Astrocyte of the hippocampus (primary cell): ENCODE results near the gene CCN5.
"Not testable (repeated sequence)": the region's sequence is repeated elsewhere in the genome, so short reads cannot be mapped to it uniquely, and the experiment has no call there.

Source experiments
- DNase-seq: peaks from one replicate; pipeline ENCODE4 v3.0.0; 2011; ENCODE audit warnings: low read depth, low spot score

The CCN5 gene, protein sequence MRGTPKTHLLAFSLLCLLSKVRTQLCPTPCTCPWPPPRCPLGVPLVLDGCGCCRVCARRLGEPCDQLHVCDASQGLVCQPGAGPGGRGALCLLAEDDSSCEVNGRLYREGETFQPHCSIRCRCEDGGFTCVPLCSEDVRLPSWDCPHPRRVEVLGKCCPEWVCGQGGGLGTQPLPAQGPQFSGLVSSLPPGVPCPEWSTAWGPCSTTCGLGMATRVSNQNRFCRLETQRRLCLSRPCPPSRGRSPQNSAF

DNA sequence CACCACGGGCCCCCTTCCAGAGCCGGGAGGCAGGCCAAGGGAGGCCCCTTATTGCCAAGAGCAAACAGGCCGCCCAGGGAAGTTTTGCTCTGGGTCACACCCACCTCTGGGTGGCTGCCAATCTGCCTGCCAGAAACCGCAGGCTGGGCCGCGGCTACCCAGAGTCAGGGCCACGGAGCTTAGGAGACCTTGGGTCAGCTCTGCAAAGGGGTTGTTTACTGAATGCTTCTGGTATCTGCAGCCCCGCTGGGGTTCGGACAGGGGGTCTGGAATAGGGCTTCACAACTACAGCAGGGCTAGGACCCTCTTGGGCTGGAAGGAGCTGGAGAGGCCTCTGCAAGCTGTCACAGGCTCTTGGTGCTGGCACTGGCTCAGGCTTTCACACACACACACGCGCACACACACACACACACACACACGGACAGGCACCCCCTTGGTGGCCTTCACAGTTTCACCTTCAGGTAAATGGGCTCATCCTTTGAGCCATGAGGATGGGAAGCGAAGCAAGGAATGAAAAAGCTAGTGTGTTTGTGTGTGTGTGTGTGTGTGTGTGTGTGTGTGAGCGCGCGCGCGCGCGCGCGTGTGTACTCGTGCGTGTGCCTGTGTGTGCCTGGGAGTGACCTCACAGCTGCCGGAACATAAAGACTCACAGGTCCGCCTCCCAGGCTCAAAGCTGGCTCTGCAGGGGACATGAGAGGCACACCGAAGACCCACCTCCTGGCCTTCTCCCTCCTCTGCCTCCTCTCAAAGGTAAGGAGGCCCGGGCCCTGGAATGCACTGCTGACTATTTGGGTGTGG lies at the start of gene CCN5:
CCN5 (plus strand) TSS at position 669 of the 798 bp plus-strand sequence; CDS start at position 691, 22 bp downstream.
- peak; percentile 95 for DNase-seq

DNA sequence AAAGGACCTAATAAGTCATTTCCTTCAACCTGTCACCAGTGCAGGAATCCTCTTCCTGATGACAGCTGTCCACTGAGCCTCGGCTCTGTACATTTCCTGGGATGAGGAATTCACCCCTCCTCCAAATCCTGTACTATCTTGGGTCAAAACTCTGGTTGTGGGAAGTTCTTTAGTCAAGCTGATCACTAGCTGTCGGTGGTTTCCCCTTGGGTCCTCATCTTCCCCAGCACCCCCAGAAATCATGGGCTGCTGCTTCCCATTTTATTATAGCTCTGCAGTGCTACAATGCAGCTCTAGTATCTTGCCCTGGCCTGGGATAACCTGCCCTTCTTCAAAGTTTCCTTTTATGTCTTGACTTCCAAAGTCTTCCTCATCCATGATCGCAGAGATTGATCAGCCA lies 49.1 kb upstream of the CCN5 start:
- DNase-seq, result no peak

DNA sequence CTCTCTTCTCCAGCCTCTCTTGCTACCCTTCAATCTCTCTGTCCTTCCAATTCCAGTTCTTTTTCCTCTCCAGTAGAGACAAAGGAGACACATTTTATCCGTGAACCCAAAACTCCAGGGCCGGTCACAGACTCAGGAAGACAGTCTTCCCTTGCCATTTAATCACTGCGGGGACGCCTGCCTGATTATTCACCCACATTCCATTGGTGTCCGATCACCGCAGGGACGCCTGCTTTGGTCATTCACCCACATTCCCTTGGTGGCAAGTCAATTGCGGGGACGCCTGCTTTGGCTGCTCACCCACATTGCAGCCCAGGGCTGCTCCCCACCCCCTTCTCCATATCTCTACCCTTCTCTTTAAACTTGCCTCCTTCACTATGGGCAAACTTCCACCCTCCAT lies 44.3 kb upstream of the CCN5 start:
- DNase-seq, result peak; percentile 75

DNA sequence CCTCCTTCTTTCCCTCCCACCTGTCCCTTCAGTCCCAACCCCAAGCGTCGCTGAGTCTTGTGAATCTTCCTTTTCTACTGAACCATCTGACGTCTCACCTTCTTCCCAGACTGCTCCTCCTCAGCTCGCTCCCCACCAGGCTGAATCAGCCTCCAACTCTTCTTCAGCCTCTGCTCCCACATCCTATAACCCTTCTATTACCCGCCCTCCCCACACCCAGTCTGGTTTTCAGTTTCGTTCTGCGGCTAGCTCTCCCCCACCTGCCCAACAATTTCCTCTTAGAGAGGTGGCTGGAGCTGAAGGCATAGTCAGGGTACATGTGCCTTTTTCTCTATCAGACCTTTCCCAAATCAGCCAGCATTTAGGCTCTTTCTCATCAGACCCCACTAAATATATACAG lies 43.6 kb upstream of the CCN5 start:
- DNase-seq, result not testable (repeated sequence)

DNA sequence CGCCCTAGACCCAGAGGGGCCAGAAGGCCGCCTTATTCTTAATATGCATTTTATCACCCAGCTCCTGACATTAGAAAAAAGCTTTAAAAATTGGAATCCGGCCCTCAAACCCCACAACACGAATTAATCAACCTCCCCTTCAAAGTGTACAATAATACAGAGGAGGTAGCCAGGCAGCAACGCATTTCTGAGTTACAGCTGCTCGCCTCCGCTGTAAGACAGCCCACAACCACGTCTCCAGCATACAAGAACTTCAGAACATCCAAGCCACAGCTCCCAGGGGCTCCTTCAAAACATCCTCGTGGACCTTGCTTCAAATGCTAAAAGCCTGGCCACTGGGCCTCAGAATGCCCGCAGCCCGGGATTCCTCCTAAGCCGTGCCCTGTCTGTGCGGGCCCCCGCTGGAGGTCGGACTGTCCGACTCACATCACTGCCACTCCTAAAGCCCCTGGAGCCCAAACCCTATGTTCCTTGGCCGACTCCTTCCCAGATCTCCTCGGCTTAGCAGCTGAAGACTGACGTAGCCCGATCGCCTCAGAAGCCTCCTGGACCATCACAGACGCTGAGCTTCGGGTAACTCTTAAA lies 42.8 kb upstream of the CCN5 start:
- DNase-seq, result not testable (repeated sequence)

DNA sequence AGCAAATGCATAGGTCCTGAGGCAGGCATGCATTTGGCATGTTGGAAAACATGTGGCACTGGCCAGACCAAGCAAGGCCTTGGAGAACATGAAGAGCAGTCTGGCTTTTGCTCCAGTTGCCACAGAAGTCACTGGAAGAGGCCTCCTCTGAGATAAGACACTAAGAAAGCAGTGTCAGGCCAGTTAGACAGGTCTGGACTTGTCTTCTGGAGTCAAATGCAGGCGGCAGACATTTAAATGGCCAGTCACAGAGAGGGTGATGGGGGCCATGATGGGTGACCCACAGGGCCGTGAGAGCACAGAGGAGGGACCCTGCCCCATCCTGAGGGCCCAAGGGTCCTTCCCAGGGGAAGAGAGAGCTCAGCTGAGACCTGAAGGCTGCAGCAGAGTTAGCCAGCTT lies 36.9 kb upstream of the CCN5 start:
- no peak for DNase-seq

DNA sequence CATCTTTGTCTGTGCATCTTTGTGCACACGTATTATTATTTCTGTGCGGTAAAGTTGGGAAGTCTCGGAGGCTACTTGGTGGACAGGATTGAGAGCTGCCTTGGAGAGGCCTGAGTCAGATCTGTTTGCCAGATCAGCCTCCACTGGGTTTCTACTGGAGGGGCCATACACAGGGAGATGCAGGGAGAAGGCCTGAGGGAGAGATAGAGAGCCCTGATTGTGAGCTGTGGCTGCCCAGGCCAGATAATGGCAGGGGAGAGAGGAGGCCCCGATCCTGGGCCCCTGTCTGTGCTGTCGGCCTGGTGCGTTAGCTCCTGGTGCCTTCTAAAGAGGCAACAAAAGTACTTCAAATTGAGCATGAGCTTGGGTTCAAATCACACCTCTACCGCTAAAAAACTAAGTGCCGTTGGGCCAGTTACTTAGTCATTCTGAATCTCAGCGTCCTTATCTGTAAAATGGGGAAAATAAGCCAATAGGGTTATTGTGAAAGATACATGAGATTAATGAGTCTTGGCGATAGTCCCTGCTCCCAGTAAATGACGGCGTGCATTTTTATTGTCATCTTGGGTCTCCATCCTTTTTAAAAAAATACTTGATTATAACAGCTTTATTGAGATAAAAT lies 36.1 kb upstream of the CCN5 start:
- DNase-seq, result no peak

DNA sequence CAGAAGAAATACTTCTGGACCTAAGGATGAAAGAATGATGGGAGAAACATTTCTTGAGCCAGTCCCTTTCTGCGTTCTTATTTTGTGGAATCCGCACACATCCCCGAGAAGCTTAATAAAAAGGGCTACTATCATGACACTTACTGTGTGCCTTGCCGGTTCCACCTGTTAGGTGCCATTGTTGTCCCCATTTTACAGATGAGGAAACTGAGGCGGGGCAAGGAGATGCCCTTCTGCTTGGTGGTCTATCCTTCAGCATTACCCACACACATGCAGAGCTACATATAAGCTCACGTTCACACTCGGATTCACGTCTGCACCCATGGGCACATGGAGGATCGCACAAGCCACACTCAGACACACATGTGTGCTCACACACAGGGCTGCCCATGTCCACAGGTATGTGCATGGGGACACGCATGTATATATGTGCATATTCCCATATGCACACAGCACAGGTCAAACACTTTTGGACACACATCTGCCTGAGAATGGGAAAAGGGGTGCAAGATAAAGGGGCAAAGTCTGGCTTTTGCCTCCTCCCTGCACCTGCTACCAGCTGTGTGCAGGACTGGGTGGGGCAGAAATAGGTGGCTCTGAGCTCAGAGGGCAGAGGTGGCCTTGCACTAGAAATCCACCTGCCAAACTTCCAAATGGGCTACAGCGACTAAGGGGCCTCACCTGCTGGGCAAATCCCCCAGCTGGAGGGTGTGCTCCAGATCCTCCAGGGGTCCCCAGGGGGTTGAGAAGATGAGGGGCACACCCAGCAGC lies 33.2 kb upstream of the CCN5 start:
- no peak for DNase-seq

DNA sequence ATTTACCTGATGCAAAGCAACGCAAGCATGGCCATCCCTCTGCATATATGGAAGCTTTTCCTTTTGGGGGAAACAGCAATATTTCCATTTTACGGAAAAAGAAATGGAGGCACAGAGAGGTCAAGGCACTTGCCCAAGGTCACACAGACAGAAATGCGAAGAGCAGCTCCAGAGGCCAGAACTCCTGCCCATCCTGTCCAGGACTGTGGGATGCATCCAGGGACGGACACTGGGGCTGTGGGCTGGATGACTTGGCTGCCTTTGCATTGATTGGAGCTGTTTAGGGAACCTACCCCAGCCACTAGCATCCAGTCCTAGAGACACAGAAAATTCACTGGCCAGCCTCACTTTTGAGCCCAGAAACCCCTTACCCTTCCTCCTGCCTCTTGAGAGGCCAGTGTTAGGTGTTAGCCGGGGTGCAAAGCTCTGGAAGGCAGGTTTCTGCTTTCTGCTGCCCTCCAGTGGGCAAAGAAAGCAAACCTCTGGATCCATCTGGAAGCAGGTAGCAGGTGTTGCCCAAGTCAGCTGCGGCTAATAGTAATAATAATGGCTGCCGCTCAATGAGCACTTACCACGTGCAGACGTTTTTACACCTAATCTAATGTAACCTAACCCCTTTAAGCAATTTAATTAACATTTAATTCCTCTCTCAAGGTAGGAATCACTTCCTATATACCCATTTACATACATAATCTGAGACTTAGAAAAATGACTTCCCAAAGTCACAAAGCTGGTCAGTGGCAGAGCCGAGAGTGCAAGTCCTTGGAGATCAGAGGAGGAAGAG lies 31.7 kb upstream of the CCN5 start:
- DNase-seq, result peak; percentile 73

DNA sequence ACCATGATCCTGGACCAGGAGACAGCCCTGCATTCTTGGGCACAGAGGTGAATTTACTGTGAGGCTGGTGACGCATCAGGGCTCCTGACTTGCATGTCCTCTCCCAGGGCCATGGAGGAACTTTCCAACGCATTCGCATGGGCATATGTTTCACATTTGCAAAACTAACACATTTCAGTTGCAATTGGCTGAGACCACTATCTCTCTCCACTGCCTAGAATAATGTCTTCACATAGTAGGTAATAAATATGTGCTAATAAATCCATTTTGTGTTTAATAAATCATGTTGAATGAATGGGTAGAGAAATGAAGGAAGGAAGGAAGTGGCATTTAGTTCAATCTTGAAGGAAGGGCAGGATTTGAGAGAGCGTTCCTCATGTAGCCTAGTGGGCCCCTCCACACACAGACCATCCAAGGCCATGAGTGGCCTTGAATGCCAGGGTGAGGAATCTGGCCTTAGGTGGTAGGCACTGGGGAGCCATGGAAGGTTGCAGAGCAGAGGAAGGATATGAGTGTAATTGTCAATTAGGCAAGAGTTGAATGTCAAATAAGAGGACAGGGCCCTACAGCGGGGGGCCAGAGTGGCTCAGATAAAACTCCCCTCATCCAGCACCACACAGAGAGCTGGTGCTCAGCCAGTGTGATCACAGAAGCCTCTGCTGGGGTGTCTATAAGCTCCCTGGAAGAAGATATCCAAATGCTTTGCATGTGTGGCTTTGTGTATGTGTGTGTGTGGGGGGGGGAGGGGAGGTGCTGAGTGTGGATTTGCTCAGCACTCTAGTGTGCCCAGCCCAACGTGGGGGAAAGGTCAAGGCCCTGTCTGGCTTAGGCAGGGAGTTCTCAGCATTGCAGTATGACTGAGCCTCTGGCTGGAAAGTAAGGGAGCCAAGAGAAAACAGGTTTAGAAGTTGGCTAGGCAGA lies 30.9 kb upstream of the CCN5 start:
- DNase-seq, result no peak

DNA sequence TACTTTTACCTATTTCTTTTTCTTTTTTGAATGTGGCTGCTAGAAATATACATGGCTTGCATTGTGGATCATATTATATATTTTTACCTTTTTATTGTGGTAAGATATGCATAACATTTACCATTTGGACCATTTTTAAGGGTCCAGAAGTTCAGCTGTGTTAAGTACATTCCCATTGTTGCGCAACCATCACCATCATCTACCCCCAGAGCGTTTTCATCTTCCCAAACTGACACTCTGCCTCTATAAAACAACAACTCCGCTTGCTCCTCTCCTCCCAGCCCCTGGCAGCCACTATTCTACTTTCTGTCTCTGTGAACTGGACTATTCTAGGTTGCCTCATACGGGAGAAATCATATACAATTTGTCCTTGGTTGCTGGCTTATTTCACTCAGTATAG lies 28.2 kb upstream of the CCN5 start:
- DNase-seq, result no peak

DNA sequence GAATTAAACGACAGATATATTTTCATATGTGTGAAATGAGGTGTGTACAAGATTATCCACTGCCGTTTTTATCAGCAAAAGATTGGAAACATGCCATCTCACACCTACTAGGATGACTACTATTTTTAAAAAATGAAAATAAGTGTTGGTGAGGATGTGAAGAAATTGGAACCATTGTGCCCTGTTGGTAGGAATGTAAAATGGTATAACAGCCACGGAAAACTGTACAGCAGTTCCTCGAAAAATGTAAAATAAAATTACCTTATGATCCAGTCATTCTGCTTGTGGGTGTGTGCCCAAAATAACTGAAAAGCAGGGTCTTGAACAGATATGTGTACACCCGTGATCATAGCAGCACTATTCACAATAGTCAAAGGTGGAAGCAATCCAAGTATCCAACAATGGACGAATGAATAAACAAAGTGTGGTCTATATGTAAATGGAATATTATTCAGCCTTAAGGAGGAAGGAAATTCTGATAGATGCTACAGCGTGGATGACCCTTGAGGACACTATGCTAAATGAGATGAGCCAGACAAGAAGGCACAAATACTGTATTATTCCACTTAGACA lies 27.0 kb upstream of the CCN5 start:
- DNase-seq, result no peak

DNA sequence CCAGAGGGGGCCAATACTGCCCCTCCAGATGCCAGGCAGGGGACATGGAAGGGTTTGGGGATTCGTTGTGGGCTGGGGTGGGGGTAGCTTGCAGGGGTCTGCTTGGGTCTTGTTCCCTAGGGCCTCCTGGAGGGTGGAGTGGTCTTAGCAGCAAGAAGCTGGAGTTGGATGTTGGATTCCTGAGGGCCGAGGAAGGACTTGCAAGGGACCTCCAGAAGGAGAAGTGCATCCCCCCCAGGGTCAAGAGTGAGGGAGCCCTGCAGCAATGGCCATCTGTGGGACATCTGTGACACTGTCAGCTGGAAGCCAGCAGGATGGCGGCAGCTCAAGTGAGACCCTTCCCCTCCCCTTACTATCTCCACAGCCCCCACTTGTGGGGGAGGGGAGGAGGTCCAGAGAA lies 25.4 kb upstream of the CCN5 start:
- no peak for DNase-seq

DNA sequence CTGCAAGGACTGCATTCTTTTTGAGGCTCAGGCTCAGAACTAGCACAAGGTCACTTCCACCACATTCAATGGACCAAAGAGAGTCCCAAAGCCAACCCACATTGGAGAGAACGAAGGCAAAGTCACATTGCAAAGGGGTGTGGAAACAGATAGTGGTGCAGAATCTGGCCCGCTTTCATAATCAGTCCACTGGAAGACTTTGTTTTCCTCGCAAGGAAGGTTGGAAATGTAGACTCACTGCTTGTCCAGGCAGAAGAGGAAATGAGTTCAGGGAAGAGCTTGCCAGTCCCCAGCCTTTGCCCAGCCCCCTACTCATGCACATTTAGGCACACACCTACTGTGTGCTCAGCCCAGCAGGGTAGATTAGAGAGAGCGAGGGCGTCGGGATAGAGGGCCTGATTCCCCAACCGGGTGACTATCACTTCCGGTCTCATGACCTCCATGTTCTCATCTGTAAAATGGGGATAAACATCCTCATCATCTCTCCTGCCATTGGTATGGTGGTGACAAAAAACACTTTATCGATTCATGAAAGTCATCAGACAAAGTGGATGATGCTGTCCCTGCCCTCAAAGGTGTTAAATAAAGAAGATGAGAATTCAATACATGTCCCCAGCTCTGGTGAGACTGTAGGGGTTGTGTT lies 24.3 kb upstream of the CCN5 start:
- DNase-seq, result no peak

DNA sequence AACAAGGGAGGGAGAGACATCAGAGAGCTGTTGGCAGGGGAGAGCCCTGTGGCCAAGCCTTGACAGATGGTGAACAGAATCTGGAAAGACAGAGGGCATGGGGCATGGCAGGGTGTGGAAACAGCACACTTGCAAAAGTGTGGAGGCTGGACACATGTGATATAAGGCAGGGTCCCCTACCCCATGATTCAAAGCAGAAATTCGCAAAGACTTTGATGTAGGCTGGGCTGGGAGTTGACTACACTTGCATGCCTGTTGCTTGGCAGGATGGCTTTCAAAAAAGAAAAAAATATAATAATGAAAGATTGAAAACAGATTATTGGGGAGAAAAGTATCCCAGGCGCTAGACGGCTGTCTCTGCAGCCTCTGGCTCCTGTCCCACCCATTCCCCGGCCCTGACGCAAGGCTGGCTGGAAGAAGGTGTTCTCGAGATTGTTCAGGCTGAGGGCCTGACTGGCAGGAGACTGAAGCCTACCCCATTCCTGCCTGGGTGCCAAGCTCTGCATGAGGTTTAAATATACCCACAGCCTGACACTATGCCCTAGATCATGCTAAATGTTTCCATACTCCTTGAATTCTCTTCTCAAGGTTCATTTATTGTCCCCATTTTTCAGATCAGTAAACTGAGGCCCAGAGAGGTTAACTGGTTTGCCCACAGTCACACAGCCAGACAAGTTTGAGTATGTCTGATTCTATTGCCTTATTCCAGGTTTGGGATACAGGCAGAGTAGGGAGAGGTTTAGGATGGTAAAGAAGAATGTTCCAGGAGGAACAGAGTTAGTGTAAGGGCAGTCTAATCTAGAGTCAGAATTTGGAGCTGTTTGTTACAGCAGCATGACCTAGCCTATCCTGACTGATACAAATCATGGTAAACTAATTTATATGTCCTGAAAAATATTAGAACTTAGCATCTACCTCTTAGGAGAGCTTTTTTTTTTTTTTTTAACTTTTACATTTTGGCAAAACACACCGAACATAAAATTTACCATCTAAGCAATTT lies 23.4 kb upstream of the CCN5 start:
- DNase-seq, result no peak

DNA sequence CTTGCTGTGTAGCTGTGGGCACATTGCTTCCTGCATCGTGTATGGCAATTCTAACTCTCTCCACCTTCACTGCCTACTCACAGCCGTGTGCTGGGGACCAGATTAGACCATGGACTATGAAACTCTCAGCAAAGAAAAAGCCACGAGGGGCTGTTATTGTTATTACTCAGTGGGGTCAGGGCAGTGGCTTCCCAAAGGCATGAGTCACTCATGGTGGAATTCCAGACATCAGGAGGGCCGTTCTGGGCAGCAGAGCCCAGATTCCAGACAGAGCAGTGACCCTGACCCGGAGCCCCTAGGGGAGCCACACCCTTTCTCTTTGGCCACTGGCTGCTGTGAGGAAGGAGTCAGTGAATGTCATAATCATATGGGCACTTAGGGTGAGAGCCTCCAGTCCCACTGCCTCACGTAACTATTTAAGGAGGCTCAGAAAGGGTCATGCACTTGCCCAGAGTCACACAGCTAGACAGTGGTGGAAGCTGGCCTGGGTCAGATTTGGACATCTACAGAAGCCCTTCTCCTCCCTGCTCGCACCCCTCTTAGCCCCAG lies 22.2 kb upstream of the CCN5 start:
- DNase-seq, result peak; percentile 96

DNA sequence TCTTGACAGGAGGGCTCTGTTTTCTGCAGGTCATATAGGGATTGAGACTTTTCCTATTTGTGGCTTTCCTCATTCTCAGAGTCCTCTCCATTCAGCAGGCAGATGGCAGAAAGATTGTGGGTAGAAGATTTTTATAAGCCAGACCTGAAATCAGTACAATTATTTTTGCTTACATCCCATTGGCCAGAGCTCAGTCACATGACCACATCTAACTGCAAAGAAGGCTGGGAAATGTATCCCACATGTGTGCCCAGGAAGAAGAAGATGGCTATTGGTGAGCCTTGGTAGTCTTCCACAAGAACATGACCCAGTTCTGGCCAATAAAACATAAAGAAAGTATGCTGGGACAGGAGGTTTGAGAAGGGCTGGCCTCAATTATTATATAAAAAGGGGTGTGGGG lies 21.5 kb upstream of the CCN5 start:
- no peak for DNase-seq
